Measurements from ENCODE around the gene TTLL5. TPM values are rescaled to one million over a fixed set of nuclear protein-coding genes. Genes with fewer than 3 reads are reported as not detected.

Gene TTLL5
- polyA plus RNA-seq, 2 of the 4 experiments (the other 2 are of a cell fraction) = 18.8 to 23.7 TPM

DNA sequence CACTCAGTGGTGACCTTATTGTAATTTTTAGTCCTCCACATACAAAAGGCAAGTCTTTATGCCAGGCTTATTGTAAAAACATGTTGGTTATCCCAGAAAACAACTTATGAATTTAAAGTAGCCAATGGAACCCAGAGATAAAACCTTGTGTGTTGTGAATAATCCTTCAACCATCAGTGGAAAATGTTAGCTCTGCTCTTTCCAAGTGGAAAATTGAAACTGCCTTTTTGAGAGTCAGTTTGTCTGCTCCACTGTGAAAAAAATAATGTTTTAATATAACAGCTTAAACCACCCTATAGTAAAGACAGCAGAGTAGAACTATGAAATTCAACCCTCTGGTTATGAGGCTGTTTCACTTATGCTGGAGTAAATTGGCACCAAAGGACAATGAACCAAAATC lies 112.0 kb downstream of the TTLL5 start:
- ATAC-seq (no peak), DNase-seq (ENCODE audit: low read depth in 1 of 2, low spot score in 1 of 2) (no peak), FAIRE-seq (no peak)
- Histone ChIP-seq H3K4me3 (no peak overlapping the region), H3K4me2 (no peak overlapping the region), H3K9me3 (no peaks in the 10 kb centered on the region), H3K4me1 (no peaks in the 10 kb centered on the region), H3K27ac (no peak overlapping the region)
- CTCF ChIA-PET = no interaction called here
- TF ChIP-seq CHD2 (IDR thresholded peaks at IDR 0.05; ENCODE audit: low read length, partially characterized antibody) = no peak
- TF ChIP-seq PHF8 (IDR thresholded peaks at IDR 0.05; ENCODE audit: borderline replicate concordance, low read depth) = no peak
- TF ChIP-seq, protein P1, sequence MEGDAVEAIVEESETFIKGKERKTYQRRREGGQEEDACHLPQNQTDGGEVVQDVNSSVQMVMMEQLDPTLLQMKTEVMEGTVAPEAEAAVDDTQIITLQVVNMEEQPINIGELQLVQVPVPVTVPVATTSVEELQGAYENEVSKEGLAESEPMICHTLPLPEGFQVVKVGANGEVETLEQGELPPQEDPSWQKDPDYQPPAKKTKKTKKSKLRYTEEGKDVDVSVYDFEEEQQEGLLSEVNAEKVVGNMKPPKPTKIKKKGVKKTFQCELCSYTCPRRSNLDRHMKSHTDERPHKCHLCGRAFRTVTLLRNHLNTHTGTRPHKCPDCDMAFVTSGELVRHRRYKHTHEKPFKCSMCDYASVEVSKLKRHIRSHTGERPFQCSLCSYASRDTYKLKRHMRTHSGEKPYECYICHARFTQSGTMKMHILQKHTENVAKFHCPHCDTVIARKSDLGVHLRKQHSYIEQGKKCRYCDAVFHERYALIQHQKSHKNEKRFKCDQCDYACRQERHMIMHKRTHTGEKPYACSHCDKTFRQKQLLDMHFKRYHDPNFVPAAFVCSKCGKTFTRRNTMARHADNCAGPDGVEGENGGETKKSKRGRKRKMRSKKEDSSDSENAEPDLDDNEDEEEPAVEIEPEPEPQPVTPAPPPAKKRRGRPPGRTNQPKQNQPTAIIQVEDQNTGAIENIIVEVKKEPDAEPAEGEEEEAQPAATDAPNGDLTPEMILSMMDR (IDR thresholded peaks at IDR 0.05) = no peak
- TF ChIP-seq, protein P2, sequence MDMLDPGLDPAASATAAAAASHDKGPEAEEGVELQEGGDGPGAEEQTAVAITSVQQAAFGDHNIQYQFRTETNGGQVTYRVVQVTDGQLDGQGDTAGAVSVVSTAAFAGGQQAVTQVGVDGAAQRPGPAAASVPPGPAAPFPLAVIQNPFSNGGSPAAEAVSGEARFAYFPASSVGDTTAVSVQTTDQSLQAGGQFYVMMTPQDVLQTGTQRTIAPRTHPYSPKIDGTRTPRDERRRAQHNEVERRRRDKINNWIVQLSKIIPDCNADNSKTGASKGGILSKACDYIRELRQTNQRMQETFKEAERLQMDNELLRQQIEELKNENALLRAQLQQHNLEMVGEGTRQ (IDR thresholded peaks at IDR 0.05) = no peak
- TF ChIP-seq FOXS1 (CRISPR knock-in tag; IDR thresholded peaks at IDR 0.05) = no peak
- TF ChIP-seq CHD4 (IDR thresholded peaks at IDR 0.05; ENCODE audit: borderline replicate concordance) = no peak
- no peak for TF ChIP-seq ZC3H11A (IDR thresholded peaks at IDR 0.05)
- TF ChIP-seq FOSB (CRISPR knock-in tag; IDR thresholded peaks at IDR 0.05) = no peak
- TF ChIP-seq POLR2A (IDR thresholded peaks at IDR 0.05; ENCODE audit: low read length) = no peak
- no peak for TF ChIP-seq TFCP2L1 (CRISPR knock-in tag; IDR thresholded peaks at IDR 0.05)
- POLR2A ChIA-PET = no interaction called here

DNA sequence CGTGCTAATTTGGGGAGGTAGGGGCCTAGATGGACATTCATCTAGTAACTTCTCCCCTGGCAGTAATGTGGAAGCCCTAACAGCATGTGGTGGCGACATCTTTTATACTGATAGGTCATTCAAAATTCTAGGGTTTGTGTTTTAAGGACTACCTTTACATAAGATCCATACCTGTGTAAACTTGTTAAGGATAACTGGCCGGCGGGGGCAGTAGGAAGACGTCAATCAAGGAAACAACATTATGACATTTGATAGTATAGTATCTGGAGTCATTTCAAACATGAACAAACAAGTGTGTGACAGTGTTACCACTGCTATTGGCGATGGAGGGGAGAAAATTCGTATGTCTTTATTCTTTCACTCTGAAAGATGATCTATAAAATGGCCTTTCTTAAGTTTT lies 120.0 kb downstream of the TTLL5 start:
- ATAC-seq (no peak), DNase-seq (ENCODE audit: low read depth in 1 of 2, low spot score in 1 of 2) (no peak), FAIRE-seq (no peak)
- H3K4me1 ChIP-seq = no peaks in the 10 kb centered on the region
- TF ChIP-seq KDM1A (IDR thresholded peaks at IDR 0.05; ENCODE audit: low read depth) (no peak), PHF8 (IDR thresholded peaks at IDR 0.05; ENCODE audit: borderline replicate concordance, low read depth) (no peak), ESRRA (IDR thresholded peaks at IDR 0.05; ENCODE audit: borderline replicate concordance, low read length) (no peak), JUN (IDR thresholded peaks at IDR 0.05) (no peak), SREBF2 (IDR thresholded peaks at IDR 0.05) (no peak)
- TF ChIP-seq, protein P3, sequence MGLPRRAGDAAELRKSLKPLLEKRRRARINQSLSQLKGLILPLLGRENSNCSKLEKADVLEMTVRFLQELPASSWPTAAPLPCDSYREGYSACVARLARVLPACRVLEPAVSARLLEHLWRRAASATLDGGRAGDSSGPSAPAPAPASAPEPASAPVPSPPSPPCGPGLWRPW (IDR thresholded peaks at IDR 0.05) = no peak
- TF ChIP-seq, protein P4, sequence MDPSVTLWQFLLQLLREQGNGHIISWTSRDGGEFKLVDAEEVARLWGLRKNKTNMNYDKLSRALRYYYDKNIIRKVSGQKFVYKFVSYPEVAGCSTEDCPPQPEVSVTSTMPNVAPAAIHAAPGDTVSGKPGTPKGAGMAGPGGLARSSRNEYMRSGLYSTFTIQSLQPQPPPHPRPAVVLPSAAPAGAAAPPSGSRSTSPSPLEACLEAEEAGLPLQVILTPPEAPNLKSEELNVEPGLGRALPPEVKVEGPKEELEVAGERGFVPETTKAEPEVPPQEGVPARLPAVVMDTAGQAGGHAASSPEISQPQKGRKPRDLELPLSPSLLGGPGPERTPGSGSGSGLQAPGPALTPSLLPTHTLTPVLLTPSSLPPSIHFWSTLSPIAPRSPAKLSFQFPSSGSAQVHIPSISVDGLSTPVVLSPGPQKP (IDR thresholded peaks at IDR 0.05; ENCODE audit: low read depth, low read length) = no peak
- no peak overlapping the region for H3K4me3 ChIP-seq
- no peak overlapping the region for H3K27ac ChIP-seq
- ChIA-PET CTCF (interaction anchor here (1.1 to 2.8 kb wide), 3 partner anchors 14 to 125 kb away, joined by 3 to 12 read pairs (median 8); no protein-coding TSS in a partner anchor), POLR2A (no interaction called here)
- no peak overlapping the region for H3K4me2 ChIP-seq
- WGBS (ENCODE audit: missing lambda C conversion rate) = 89% methylated on average over 7 of the region's 7 CpGs
- H3K9me3 ChIP-seq = 0 out of 3 replicates have a peak, but pooled peaks cover 7% of the 10 kb centered on the region

DNA sequence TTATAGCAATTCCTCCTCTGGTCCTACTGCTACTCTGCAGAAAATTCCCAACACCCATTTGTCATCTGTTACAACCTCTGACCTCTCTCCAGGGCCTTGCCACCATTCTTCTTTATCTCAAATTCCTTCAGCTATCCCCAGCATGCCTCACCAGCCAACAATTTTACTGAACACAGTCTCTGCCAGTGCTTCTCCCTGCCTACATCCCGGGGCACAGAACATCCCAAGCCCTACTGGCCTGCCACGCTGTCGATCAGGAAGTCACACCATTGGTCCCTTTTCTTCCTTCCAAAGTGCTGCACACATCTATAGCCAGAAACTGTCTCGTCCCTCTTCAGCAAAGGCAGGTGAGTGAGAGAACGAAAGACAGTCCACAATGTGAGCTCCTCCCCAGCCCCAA lies 122.1 kb downstream of the TTLL5 start:
- 0 out of 3 replicates have a peak, but pooled peaks cover 7% of the 10 kb centered on the region for H3K9me3 ChIP-seq
- ChIA-PET CTCF (interaction anchor here (1.5 to 2.8 kb wide), 4 partner anchors 9 to 74 kb away, joined by 4 to 12 read pairs (median 6); no protein-coding TSS in a partner anchor), POLR2A (no interaction called here)
- no peak overlapping the region for H3K27ac ChIP-seq
- DNase-seq (ENCODE audit: low read depth in 1 of 2, low spot score in 1 of 2) = no peak
- 91% methylated on average over 5 of the region's 5 CpGs for WGBS (ENCODE audit: missing lambda C conversion rate)
- no peak overlapping the region for H3K4me3 ChIP-seq
- TF ChIP-seq RARB (CRISPR knock-in tag; IDR thresholded peaks at IDR 0.05) (no peak), HEYL (CRISPR knock-in tag; IDR thresholded peaks at IDR 0.05) (no peak), NPAS2 (CRISPR knock-in tag; IDR thresholded peaks at IDR 0.05; ENCODE audit: borderline replicate concordance) (no peak), GATA3 (IDR thresholded peaks at IDR 0.05; ENCODE audit: borderline replicate concordance) (no peak), PHF8 (IDR thresholded peaks at IDR 0.05; ENCODE audit: borderline replicate concordance, low read depth) (no peak), ZC3H11A (IDR thresholded peaks at IDR 0.05) (no peak)
- TF ChIP-seq, protein P5, sequence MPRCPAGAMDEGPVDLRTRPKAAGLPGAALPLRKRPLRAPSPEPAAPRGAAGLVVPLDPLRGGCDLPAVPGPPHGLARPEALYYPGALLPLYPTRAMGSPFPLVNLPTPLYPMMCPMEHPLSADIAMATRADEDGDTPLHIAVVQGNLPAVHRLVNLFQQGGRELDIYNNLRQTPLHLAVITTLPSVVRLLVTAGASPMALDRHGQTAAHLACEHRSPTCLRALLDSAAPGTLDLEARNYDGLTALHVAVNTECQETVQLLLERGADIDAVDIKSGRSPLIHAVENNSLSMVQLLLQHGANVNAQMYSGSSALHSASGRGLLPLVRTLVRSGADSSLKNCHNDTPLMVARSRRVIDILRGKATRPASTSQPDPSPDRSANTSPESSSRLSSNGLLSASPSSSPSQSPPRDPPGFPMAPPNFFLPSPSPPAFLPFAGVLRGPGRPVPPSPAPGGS (IDR thresholded peaks at IDR 0.05) = no peak
- H3K4me1 ChIP-seq = no peaks in the 10 kb centered on the region
- no peak for FAIRE-seq
- no peak overlapping the region for H3K4me2 ChIP-seq
- no peak for ATAC-seq

Data from A549 (cell line).